K562 (cell line): Measurements from ENCODE around the gene ERO1B. TPM values are rescaled to one million over a fixed set of nuclear protein-coding genes. Genes with fewer than 3 reads are reported as not detected.
A peak's percentile ranks its signal among the peaks of the same experiment; 100 is the strongest.

Experiments used
- ATAC-seq: fragments of 200-7000 bp; cut with Tn5 transposase; 3 replicates; pipeline ENCODE4 v1.9.1; 2020; ENCODE audit warnings: moderate library complexity
- BruUV-seq: library from RNA; stranded (reverse); fragments of 400-500 nt; replicated peaks from 2 replicates; lab custom pipeline; 2021; lab: Mats Ljungman, UMichigan
- CTCF ChIA-PET: fragments of 300-600 bp; formaldehyde crosslinking; extraction: SDS; loops from one replicate; lab custom pipeline; 2021; ENCODE audit warnings: low intra/inter-chr PET ratio; lab: Yijun Ruan, JAX
- POLR2A ChIA-PET: fragments of 300-600, 350-650 bp; sonication (Branson Sonifier 250); formaldehyde crosslinking; extraction: SDS; loops from one replicate; lab custom pipeline; 2021; ENCODE audit warnings: antibody characterized with exemption, inconsistent platforms; lab: Yijun Ruan, JAX
- DNase-seq, 4 experiments: peaks; one replicate each; pipeline versions ENCODE4 v3.0.0 to v3.0.0-alpha.2; 2011 to 2018; ENCODE audit warnings: low spot score in 3 of 4, mixed read lengths in 3 of 4; ENCODE audit errors: extremely low read depth in 1 of 4
- FAIRE-seq: peaks from 2 replicates; lab custom pipeline; 2011; peaks lifted over from hg19 to GRCh38; lab: Jason Lieb, UNC
- H2AFZ ChIP-seq: 2 replicates; pipeline ENCODE4 v1.6.0; 2011; ENCODE audit warnings: low read depth, low read length, control low read depth, inconsistent platforms
- H3K27ac ChIP-seq: fragments of 200-600 bp; 3 replicates; pipeline ENCODE4 v1.8.0; 2011; ENCODE audit warnings: low read depth, mild to moderate bottlenecking, control low read depth, inconsistent platforms, low read length, moderate library complexity, mixed read lengths; ENCODE audit errors: extremely low read depth
- H3K27me3 ChIP-seq, 2 experiments: fragments of 300-600 bp in 1 of 2; 2 replicates in 1 of 2; 3 replicates in 1 of 2; pipeline versions ENCODE4 v1.6.0 to v1.8.0; 2011; ENCODE audit warnings: inconsistent platforms in 2 of 2, low read length in 2 of 2, mild to moderate bottlenecking in 1 of 2, mixed read lengths in 1 of 2, moderate library complexity in 1 of 2; ENCODE audit not compliant: control insufficient read depth in 2 of 2, insufficient read depth in 2 of 2
- H3K36me3 ChIP-seq: fragments of 300-600 bp; 3 replicates; pipeline ENCODE4 v1.8.0; 2011; ENCODE audit warnings: mild to moderate bottlenecking, low read length, inconsistent platforms; ENCODE audit not compliant: control insufficient read depth, insufficient read depth
- H3K4me1 ChIP-seq, 2 experiments: fragments of 200-600 bp in 1 of 2; replicated peaks in 1 of 2; 2 replicates in 1 of 2; 3 replicates in 1 of 2; pipeline versions ENCODE4 v1.5.1 to v1.8.0; 2011; ENCODE audit warnings: inconsistent platforms in 2 of 2, low read length in 2 of 2, mild to moderate bottlenecking in 1 of 2, mixed read lengths in 1 of 2, moderate library complexity in 1 of 2; ENCODE audit not compliant: control insufficient read depth in 2 of 2, insufficient read depth in 2 of 2
- H3K4me2 ChIP-seq: 2 replicates; pipeline ENCODE4 v1.6.1; 2011; ENCODE audit warnings: low read length, control low read depth, inconsistent platforms, mixed read lengths; ENCODE audit not compliant: insufficient read depth
- H3K4me3 ChIP-seq: fragments of 200-600 bp; sonication (generic), shearing (Covaris generic); 2 replicates; pipeline ENCODE4 v1.5.1; 2016; ENCODE audit warnings: control low read depth, inconsistent platforms
- H3K79me2 ChIP-seq: fragments of 200-600 bp; 3 replicates; pipeline ENCODE4 v1.8.0; 2011; ENCODE audit warnings: low read length, inconsistent platforms; ENCODE audit not compliant: control insufficient read depth, insufficient read depth
- H3K9ac ChIP-seq, 2 experiments: 2 replicates each; pipeline versions ENCODE4 v1.6.0 to v1.6.1; 2011; ENCODE audit warnings: low read depth in 2 of 2, low read length in 2 of 2, control low read depth in 1 of 2, inconsistent platforms in 1 of 2, mild to moderate bottlenecking in 1 of 2, mixed read lengths in 1 of 2; ENCODE audit not compliant: insufficient read depth in 1 of 2
- H3K9me1 ChIP-seq: one replicate; pipeline ENCODE4 v1.6.0; 2011; ENCODE audit warnings: inconsistent platforms, mild to moderate bottlenecking, low read length, moderate library complexity; ENCODE audit not compliant: control insufficient read depth, insufficient read depth
- H3K9me3 ChIP-seq: replicated peaks from 2 replicates; pipeline ENCODE4 v1.5.1; 2011; ENCODE audit warnings: low read depth, low read length, inconsistent platforms; ENCODE audit not compliant: control insufficient read depth, insufficient read depth
- H4K20me1 ChIP-seq: replicated peaks from 2 replicates; pipeline ENCODE4 v1.6.1; 2011; ENCODE audit warnings: low read length, inconsistent platforms, mixed read lengths; ENCODE audit not compliant: control insufficient read depth, insufficient read depth
- DIDO1 ChIP-seq: fragments of 450-650 bp; IDR thresholded peaks from 2 replicates; pipeline ENCODE4 v1.6.1; 2016; ENCODE audit warnings: low read depth, missing biosample characterization, missing genetic modification characterization
- DPF2 ChIP-seq: fragments of 450-650 bp; IDR thresholded peaks from 2 replicates; pipeline ENCODE4 v1.6.1; 2016
- MEIS2 ChIP-seq: fragments of 450-650 bp; IDR thresholded peaks from 2 replicates; pipeline ENCODE4 v1.6.1; 2014; ENCODE audit warnings: mild to moderate bottlenecking; ENCODE audit not compliant: partially characterized antibody
- NR2C2 ChIP-seq, 2 experiments: fragments of 200-800 bp in 1 of 2; sonication (Bioruptor generic) in 1 of 2; sonication (generic) in 1 of 2; formaldehyde crosslinking in 1 of 2; IDR thresholded peaks; 2 replicates each; pipeline versions ENCODE4 v1.6.1 to v1.8.0; 2016 to 2022; ENCODE audit warnings: mild to moderate bottlenecking in 1 of 2, missing compliant biosample characterization in 1 of 2, missing genetic modification characterization in 1 of 2, missing genetic modification reagents in 1 of 2
- SOX6 ChIP-seq: fragments of 450-650 bp; IDR thresholded peaks from 2 replicates; pipeline ENCODE4 v1.6.1; 2014; ENCODE audit warnings: mild to moderate bottlenecking
- TAF15 ChIP-seq: fragments of 200-400 bp; formaldehyde crosslinking; IDR thresholded peaks from 2 replicates; pipeline ENCODE4 v1.6.1; 2017; ENCODE audit warnings: mild to moderate bottlenecking, low read depth, low read length, moderate library complexity
- TAL1 ChIP-seq: fragments of 450-650 bp; IDR thresholded peaks from 2 replicates; pipeline ENCODE4 v1.6.1; 2016; ENCODE audit warnings: mild to moderate bottlenecking
- ZNF134 ChIP-seq: fragments of 250-450 bp; sonication (Bioruptor Pico); conservative IDR thresholded peaks from 2 replicates; pipeline ENCODE4 v1.4.0; 2020
- ZNF24 ChIP-seq: fragments of 450-650 bp; IDR thresholded peaks from 2 replicates; pipeline ENCODE4 v1.6.1; 2016
- ZNF318 ChIP-seq, 2 experiments: fragments of 450-650 bp; IDR thresholded peaks; 2 replicates each; pipeline ENCODE4 v1.6.1; 2016; ENCODE audit warnings: mild to moderate bottlenecking in 2 of 2, borderline replicate concordance in 1 of 2, low read depth in 1 of 2, moderate library complexity in 1 of 2
- ZNF449 ChIP-seq: fragments of 250-450 bp; sonication (Bioruptor Pico); IDR thresholded peaks from 2 replicates; pipeline ENCODE4 v1.8.0; 2022; ENCODE audit warnings: moderate library complexity, mild to moderate bottlenecking, inconsistent platforms
- ZNF583 ChIP-seq: fragments of 250-450 bp; sonication (Bioruptor Pico); IDR thresholded peaks from 2 replicates; pipeline ENCODE4 v1.4.0; 2020
- WGBS: fragments of 100-300 bp; shearing (Covaris generic); methylation state at CpG from one replicate; pipeline ENCODE4 v1.1.6; 2016; ENCODE audit warnings: low coverage, mixed read lengths; ENCODE audit not compliant: insufficient coverage; ENCODE audit errors: missing lambda C conversion rate; 5-methylcytosine and 5-hydroxymethylcytosine counted together
- in situ Hi-C: fragments of 300-500 bp; cut with MboI; formaldehyde crosslinking; loops from 4 replicates; pipeline ENCODE4 v1.15.0; 2018; ENCODE audit warnings: inconsistent platforms, mixed read lengths
- intact Hi-C: fragments of 100-400 bp; cut with micrococcal nuclease; formaldehyde crosslinking; loops from 2 replicates; pipeline ENCODE4 v1.14.2; 2022
- polyA plus RNA-seq, 8 experiments: library from polyadenylated mRNA; depleted of rRNA in 4 of 8; stranded (reverse) in 5 of 8; unstranded in 3 of 8; fragments of >200 nt; fragmentation: Nextera tagmentation in 2 of 8; fragmentation: Illumina TruSeq in 1 of 8; extraction: Ambion mirVana in 2 of 8; extraction: Trizol in 1 of 8; gene quantifications; 2 replicates each; pipeline versions ENCODE4 v1.2.1 to v1.2.3, GENCODE V29; 2011 to 2014; ENCODE audit warnings: inconsistent platforms in 1 of 8, missing spikeins in 1 of 8
- total RNA-seq, 7 experiments: library from RNA; depleted of rRNA in 6 of 7; stranded (reverse); fragments of >200 nt in 6 of 7; fragmentation: Illumina TruSeq in 2 of 7; extraction: Trizol in 2 of 7; gene quantifications; 2 replicates each; pipeline versions ENCODE4 v1.2.1 to v1.2.3, GENCODE V29; 2011 to 2021; ENCODE audit warnings: low replicate concordance in 1 of 7

Gene ERO1B
- total and polyA plus RNA-seq, 9 of the 15 experiments (the other 6 are each of a cell fraction or from before 2014, with no cell fraction given): 0.59 to 6.4 (median 4.2) TPM

GRCh38 chr1:236253918-236254637 is 27.7 kb downstream of the ERO1B start:
- intact Hi-C loops (no loop called here), in situ Hi-C loops (no loop called here)
- FAIRE-seq (peak; percentile 6), DNase-seq (peak in 2 of 4 experiments; percentile 26 to 71), ATAC-seq (peak; percentile 93)
- Histone ChIP-seq H3K9ac (no peak overlapping the region), H3K9me1 (no peaks in the 10 kb centered on the region), H3K4me2 (0 out of 2 replicates have a peak overlapping the region, but pooled peaks have one; percentile 14), H4K20me1 (no peaks in the 10 kb centered on the region), H3K27me3 (no peaks in the 10 kb centered on the region), H3K4me3 (no peak overlapping the region), H3K9me3 (no peaks in the 10 kb centered on the region), H3K4me1 (peaks cover 0 to 12% of the 10 kb centered on the region in 2 experiments; a peak in 3 of 5 replicates), H3K27ac (peak overlapping the region; percentile 18; the same call in 2 of the 3 replicates), H3K79me2 (no peaks in the 10 kb centered on the region), H2AFZ (peak overlapping the region; percentile 6), H3K36me3 (no peaks in the 10 kb centered on the region)
- WGBS: 28% methylated on average over 4 of the region's 4 CpGs
- no TSS peak for BruUV-seq
- CTCF ChIA-PET: no interaction called here
- POLR2A ChIA-PET: interaction anchor here (0.6 to 1.4 kb wide), 6 partner anchors 9 to 22 kb away, joined by 3 to 4 read pairs (median 4); no protein-coding TSS in a partner anchor
- peak; percentile 78 for TF ChIP-seq MEIS2
- TF ChIP-seq ZNF24: no peak
- TF ChIP-seq ZNF449 (CRISPR knock-in tag): no peak
- TF ChIP-seq SOX6: peak; percentile 86
- TF ChIP-seq ZNF583 (CRISPR knock-in tag): no peak
- TF ChIP-seq ZNF134: peak; percentile 75
- no peak for TF ChIP-seq ZNF318 (IDR thresholded peaks at IDR 0.05; ENCODE audit: borderline replicate concordance in 1 of 2, low read depth in 1 of 2)
- TF ChIP-seq TAF15: no peak
- TF ChIP-seq DPF2: peak; percentile 86
- peak; percentile 75 for TF ChIP-seq TAL1
- TF ChIP-seq DIDO1 (tag): no peak
- no peak for TF ChIP-seq NR2C2 (CRISPR knock-in tag; IDR thresholded peaks at IDR 0.05)
- peak; percentile 64; the same call in 1 of the 2 replicates for TF ChIP-seq NR2C2 (tag; IDR thresholded peaks at IDR 0.05)
